Thymus (tissue), 11 donors: ENCODE data around the gene YWHAH. TPM values are rescaled to one million over a fixed set of nuclear protein-coding genes. Genes with fewer than 3 reads are reported as not detected.

Experiments
- DNase-seq, 9 donors: peaks; one replicate each; pipeline ENCODE4 v3.0.0-alpha.2; 2013; ENCODE audit warnings: low spot score in 9 of 9, low read depth in 6 of 9, missing footprints in 1 of 9
- H3K27ac ChIP-seq, 2 donors: one replicate each; pipeline ENCODE4 v1.5.1; 2013; ENCODE audit warnings: control low read depth in 1 of 2, low read depth in 1 of 2, low read length in 1 of 2, mild to moderate bottlenecking in 1 of 2, moderate library complexity in 1 of 2
- H3K27me3 ChIP-seq, 2 donors: one replicate each; pipeline ENCODE4 v1.5.1; 2013; ENCODE audit warnings: low read length in 1 of 2; ENCODE audit not compliant: control insufficient read depth in 2 of 2, insufficient read depth in 1 of 2
- H3K36me3 ChIP-seq, 2 donors: one replicate each; pipeline ENCODE4 v1.5.1; 2013; ENCODE audit warnings: low read length in 1 of 2, mild to moderate bottlenecking in 1 of 2, moderate library complexity in 1 of 2; ENCODE audit not compliant: control insufficient read depth in 2 of 2, insufficient read depth in 2 of 2
- H3K4me1 ChIP-seq, 2 donors: one replicate each; pipeline ENCODE4 v1.5.1; 2013; ENCODE audit warnings: low read length in 2 of 2; ENCODE audit not compliant: control insufficient read depth in 2 of 2, insufficient read depth in 2 of 2
- H3K4me3 ChIP-seq, 2 donors: one replicate each; pipeline ENCODE4 v1.5.1; 2013; ENCODE audit warnings: low read length in 2 of 2, control low read depth in 1 of 2, mild to moderate bottlenecking in 1 of 2
- H3K9me3 ChIP-seq, 2 donors: one replicate each; pipeline ENCODE4 v1.5.1; 2013; ENCODE audit warnings: low read length in 1 of 2, mild to moderate bottlenecking in 1 of 2; ENCODE audit not compliant: control insufficient read depth in 2 of 2, insufficient read depth in 1 of 2
- WGBS: extraction: QIAGEN DNeasy Blood & Tissue Kit; methylation state at CpG from one replicate; pipeline ENCODE4 v1.1.7; 2013; 5-methylcytosine and 5-hydroxymethylcytosine counted together
- polyA plus RNA-seq: library from polyadenylated mRNA; stranded (reverse); fragments of 200-250 nt; gene quantifications from one replicate; pipeline ENCODE4 v1.2.3, GENCODE V29; 2013
- total RNA-seq: library from RNA; stranded (reverse); fragments of 120-200 nt; gene quantifications from one replicate; pipeline ENCODE4 v1.2.4, GENCODE V29; 2013
- donor health status: healthy.

YWHAH gene
- total and polyA plus RNA-seq, 2 donors = 98.3 to 115 TPM

- Histone ChIP-seq H3K27ac (no peak overlapping the region), H3K9me3 (no peaks in the 10 kb centered on the region), H3K36me3 (no peaks in the 10 kb centered on the region), H3K4me1 (peaks cover 3 to 6% of the 10 kb centered on the region in 2 donors), H3K27me3 (no peaks in the 10 kb centered on the region), H3K4me3 (no peak overlapping the region)
- DNase-seq = no peak
- 94% methylated on average over 1 of the region's 1 CpG for WGBS
These were observed 61.1 kb downstream of the YWHAH start for GRCh38 chr22:32005453-32005852.

Other genes with a start within 250 kb of the YWHAH start
- gene PRR14L, start 194.4 kb upstream of the YWHAH start, total RNA-seq = 10.7 TPM
- gene PRR14L, start 194.4 kb upstream of the YWHAH start, polyA plus RNA-seq = 10.1 TPM
- 10.5 TPM for gene DEPDC5, start 190.5 kb upstream of the YWHAH start, total RNA-seq
- gene DEPDC5, start 190.5 kb upstream of the YWHAH start, polyA plus RNA-seq = 9.2 TPM
- gene SLC5A1, start 98.7 kb downstream of the YWHAH start, total RNA-seq = 0.24 TPM
- 0.52 TPM for gene SLC5A1, start 98.7 kb downstream of the YWHAH start, polyA plus RNA-seq
- gene C22orf42, start 214.8 kb downstream of the YWHAH start, total RNA-seq = 0.19 TPM
- 0.59 TPM for gene C22orf42, start 214.8 kb downstream of the YWHAH start, polyA plus RNA-seq